DND-41 (cell line): ENCODE results near the gene IGFBP4.

Source experiments
- CTCF ChIP-seq: IDR thresholded peaks from 2 replicates; pipeline ENCODE4 v1.5.1; 2012; ENCODE audit warnings: borderline replicate concordance, low read length, moderate library complexity, mild to moderate bottlenecking; ENCODE audit not compliant: poor library complexity, severe bottlenecking; ENCODE audit errors: extremely low read depth
- EZH2 ChIP-seq: IDR thresholded peaks from 3 replicates; pipeline ENCODE4 v1.6.1; 2012; ENCODE audit warnings: borderline replicate concordance, low read depth, mild to moderate bottlenecking, moderate library complexity, low read length, inconsistent platforms; ENCODE audit not compliant: severe bottlenecking

DNA sequence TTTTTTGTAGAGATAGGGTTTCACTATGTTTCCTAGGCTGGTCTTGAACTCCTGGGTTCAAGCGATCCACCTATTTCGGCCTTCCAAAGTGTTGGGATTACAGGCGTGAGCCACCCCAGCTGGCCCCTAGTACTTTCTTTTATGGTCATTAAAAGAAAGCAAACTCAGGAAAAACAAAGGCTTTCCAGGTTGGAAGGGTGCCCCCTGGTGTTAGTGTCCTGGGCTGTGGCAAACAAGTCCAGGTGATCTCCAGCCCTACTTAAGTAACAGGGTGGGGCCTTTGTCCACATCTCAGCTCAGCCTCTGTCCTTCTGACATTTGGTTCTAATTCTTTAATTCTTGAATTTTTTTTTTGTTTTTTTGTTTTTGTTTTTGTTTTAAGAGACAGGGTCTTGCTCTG, 6.9 kb downstream of the IGFBP4 start:
- TF ChIP-seq CTCF: peak; percentile 65
- no peak for TF ChIP-seq EZH2
